ENCODE data around the gene INTS7.

The INTS7 gene

DNA sequence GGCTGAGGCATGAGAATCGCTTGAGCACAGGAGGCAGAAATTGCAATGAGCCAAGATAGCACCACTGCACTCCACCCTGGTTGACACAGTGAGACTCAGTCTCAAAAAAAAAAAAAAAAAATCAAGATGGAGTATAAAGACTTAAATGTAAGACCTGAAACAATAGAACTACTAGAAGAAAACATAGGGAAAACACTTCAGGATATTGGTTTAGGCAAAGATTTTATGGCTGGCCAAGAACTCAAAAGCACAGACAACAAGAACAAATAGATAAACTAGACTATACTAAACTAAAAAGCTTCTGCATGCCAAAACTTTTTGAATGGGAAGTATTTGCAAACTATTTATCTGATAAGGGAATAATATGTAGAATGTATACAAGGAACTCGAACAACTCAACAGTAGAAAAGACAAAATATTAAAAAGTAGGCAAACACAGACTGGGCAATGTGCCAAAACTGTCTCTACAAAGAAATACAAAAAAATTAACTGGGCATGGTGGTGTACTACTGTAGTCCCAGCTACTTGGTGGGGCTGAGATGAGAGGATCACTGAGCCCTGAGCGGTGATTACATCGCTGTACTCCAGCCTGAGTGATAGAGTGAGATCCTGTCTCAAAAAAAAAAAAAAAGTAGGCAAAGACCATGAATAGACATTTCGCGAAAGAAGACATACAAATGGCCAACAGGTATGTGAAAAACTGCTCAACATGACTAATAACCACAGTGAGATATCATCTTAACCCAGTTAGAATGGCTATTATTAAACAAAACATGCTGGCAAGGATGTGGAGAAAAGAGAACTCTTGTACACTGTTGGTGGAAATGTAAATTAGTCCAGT lies 25.5 kb upstream of the INTS7 start:
- POLR2A ChIA-PET: no interaction called here
- TF ChIP-seq CTCF (IDR thresholded peaks at IDR 0.05; ENCODE audit: control extremely low read depth, extremely low read depth, low read depth, missing control alignments): no peak
- CTCF ChIA-PET: interaction anchor here (0.9 to 5.7 kb wide), 7 partner anchors 11 to 396 kb away, joined by 3 to 49 read pairs (median 6); partner anchors contain the start of gene INTS7
- no peak for DNase-seq (ENCODE audit: extremely low spot score)

DNA sequence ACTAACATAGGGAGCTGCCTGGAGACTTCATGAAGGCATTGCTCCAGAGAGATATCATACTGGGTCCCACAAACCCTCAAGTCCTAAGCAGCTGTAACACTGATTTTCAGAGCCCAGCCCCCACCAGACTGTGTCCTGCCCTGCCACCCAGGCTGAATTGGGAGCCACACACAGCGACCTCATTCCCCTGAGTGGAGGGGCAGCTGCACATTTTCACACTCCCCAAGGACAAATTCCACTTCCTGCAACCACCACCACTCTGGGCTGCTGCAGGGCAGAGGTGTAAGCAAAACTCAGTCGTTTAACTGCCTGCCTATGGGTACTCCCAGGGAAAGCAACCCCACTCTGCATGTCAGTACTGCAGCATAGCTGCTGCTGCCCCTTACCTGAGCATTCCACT lies 20.0 kb upstream of the INTS7 start:
- no peak for TF ChIP-seq CTCF (IDR thresholded peaks at IDR 0.05; ENCODE audit: control extremely low read depth, extremely low read depth, low read depth, missing control alignments)
- POLR2A ChIA-PET: no interaction called here
- DNase-seq (ENCODE audit: extremely low spot score): no peak
- CTCF ChIA-PET: interaction anchor here (1.5 to 2.1 kb wide), 3 partner anchors 9 to 20 kb away, joined by 8 to 9 read pairs (median 8); partner anchors contain the start of genes DTL and INTS7

DNA sequence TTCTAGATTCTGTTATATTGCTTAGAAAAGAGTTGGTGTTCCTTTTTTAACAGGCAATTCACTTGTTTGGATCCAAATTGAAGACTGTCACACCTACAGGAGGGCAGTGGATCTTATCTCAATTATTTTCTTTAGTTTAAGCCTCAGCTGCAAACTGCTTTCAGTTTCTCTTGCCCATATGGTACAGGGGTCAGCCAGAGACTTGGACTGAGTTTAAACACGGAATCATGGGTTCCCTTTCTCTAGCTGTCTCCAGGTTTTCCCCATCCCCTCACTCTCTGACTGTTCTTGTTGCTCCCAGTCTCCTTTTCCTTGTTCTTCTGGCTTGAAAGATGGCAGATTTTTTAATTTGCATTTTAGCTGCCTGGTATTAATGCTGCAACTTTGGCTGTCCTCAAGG lies 18.6 kb upstream of the INTS7 start:
- no peak for DNase-seq (ENCODE audit: extremely low spot score)
- TF ChIP-seq CTCF (IDR thresholded peaks at IDR 0.05; ENCODE audit: control extremely low read depth, extremely low read depth, low read depth, missing control alignments): no peak
- ChIA-PET POLR2A (no interaction called here), CTCF (interaction anchor here (1.0 to 2.1 kb wide), 3 partner anchors 8 to 18 kb away, joined by 4 to 8 read pairs (median 5); partner anchors contain the start of genes DTL and INTS7)

GRCh38 chr1:212045981-212046380 lies 10.6 kb upstream of the INTS7 start:
- ChIA-PET POLR2A (no interaction called here), CTCF (interaction anchor here (1.1 to 7.8 kb wide), 4 partner anchors 12 to 409 kb away, joined by 3 to 77 read pairs (median 4); partner anchors contain the start of genes DTL and INTS7)
- DNase-seq (ENCODE audit: extremely low spot score): no peak
- no peak for TF ChIP-seq CTCF (IDR thresholded peaks at IDR 0.05; ENCODE audit: control extremely low read depth, extremely low read depth, low read depth, missing control alignments)

DNA sequence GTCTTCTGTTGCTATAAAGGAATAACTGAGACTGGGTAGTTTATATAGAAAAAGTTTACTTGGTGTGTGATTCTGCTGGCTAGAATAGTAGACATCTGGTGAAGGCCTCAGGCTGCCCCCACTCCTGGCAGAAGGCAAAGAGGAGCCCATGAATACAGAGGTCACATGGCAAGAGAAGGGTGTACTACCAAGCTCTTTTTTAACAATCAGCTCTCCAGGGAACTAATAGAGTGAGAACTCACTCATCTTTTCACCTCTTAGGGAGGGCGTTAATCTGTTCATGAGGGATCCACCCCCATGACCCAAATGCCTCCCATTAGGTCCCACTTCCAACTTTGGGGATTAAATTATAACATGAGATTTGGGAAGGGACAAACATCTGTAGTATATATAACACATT lies 9.5 kb upstream of the INTS7 start:
- ChIA-PET CTCF (interaction anchor here (2.3 to 7.8 kb wide), 3 partner anchors 11 to 411 kb away, joined by 7 to 77 read pairs (median 10); partner anchors contain the start of genes DTL and INTS7), POLR2A (no interaction called here)
- DNase-seq (ENCODE audit: extremely low spot score): no peak
- TF ChIP-seq CTCF (IDR thresholded peaks at IDR 0.05; ENCODE audit: control extremely low read depth, extremely low read depth, low read depth, missing control alignments): no peak

- CTCF ChIA-PET: no interaction called here
- POLR2A ChIA-PET: no interaction called here
- no peak for DNase-seq (ENCODE audit: extremely low spot score)
- TF ChIP-seq CTCF (IDR thresholded peaks at IDR 0.05; ENCODE audit: control extremely low read depth, extremely low read depth, low read depth, missing control alignments): no peak
Observed at GRCh38 chr1:212042436-212042835, 7.1 kb upstream of the INTS7 start.

All from GM10248 (cell line).